ENCODE measurements around the gene ACY1. TPM values are rescaled to one million over a fixed set of nuclear protein-coding genes. Genes with fewer than 3 reads are reported as not detected.

Gene ACY1
- total RNA-seq, 2 donors from 2014 or later = 31.1 to 40.2 TPM

- no peak overlapping the region for H3K27ac ChIP-seq
- intact Hi-C loops (cut with DNase I) = no loop called here
- TF ChIP-seq POLR2A (IDR thresholded peaks at IDR 0.05) (no peak), CTCF (IDR thresholded peaks at IDR 0.05) (no peak)
- H3K36me3 ChIP-seq (replicated peaks in 1 of 2; ENCODE audit: insufficient read depth in 1 of 2, low read depth in 2 of 2) = no peaks in the 10 kb centered on the region
- no peaks in the 10 kb centered on the region for H3K27me3 ChIP-seq
- no peak for ATAC-seq
- DNase-seq = no peak
- H3K9me3 ChIP-seq = no peaks in the 10 kb centered on the region
- WGBS, 2 donors = 67 to 77% methylated on average over 3 of the region's 3 CpGs
- H3K4me3 ChIP-seq = no peak overlapping the region
- peaks cover 20% of the 10 kb centered on the region for H3K4me1 ChIP-seq
Measured at GRCh38 chr3:51953445-51953844, 29.9 kb upstream of the ACY1 start.

- ATAC-seq (no peak), DNase-seq (no peak)
- H3K4me3 ChIP-seq = no peak overlapping the region
- H3K36me3 ChIP-seq (replicated peaks in 1 of 2; ENCODE audit: insufficient read depth in 1 of 2, low read depth in 2 of 2) = no peaks in the 10 kb centered on the region
- intact Hi-C loops (cut with DNase I) = no loop called here
- H3K4me1 ChIP-seq = peaks cover 20% of the 10 kb centered on the region
- H3K27ac ChIP-seq = no peak overlapping the region
- TF ChIP-seq CTCF (IDR thresholded peaks at IDR 0.05) (no peak), POLR2A (IDR thresholded peaks at IDR 0.05) (no peak)
- H3K27me3 ChIP-seq = no peaks in the 10 kb centered on the region
- WGBS, 2 donors = 71 to 76% methylated on average over 6 of the region's 6 CpGs
- H3K9me3 ChIP-seq = no peaks in the 10 kb centered on the region
Measured at GRCh38 chr3:51954105-51954504, 29.2 kb upstream of the ACY1 start.

- peaks cover 20% of the 10 kb centered on the region for H3K4me1 ChIP-seq
- 50 to 65% methylated on average over 1 of the region's 1 CpG for WGBS, 2 donors
- intact Hi-C loops (cut with DNase I) = no loop called here
- H3K9me3 ChIP-seq = no peaks in the 10 kb centered on the region
- ATAC-seq (no peak), DNase-seq (no peak)
- no peak for TF ChIP-seq POLR2A (IDR thresholded peaks at IDR 0.05)
- no peak for TF ChIP-seq CTCF (IDR thresholded peaks at IDR 0.05)
- H3K36me3 ChIP-seq (replicated peaks in 1 of 2; ENCODE audit: insufficient read depth in 1 of 2, low read depth in 2 of 2) = no peaks in the 10 kb centered on the region
- no peak overlapping the region for H3K27ac ChIP-seq
- no peak overlapping the region for H3K4me3 ChIP-seq
- H3K27me3 ChIP-seq = no peaks in the 10 kb centered on the region
Measured at GRCh38 chr3:51954713-51955112, 28.6 kb upstream of the ACY1 start.

GRCh38 chr3:51955175-51955892 is 28.0 kb upstream of the ACY1 start, which contains the start of gene GPR62:
Gene GPR62 (plus strand): TSS chr3:51955381. CDS start chr3:51955653, 272 bp downstream.
- H3K4me1 ChIP-seq = peaks cover 20% of the 10 kb centered on the region
- H3K36me3 ChIP-seq (replicated peaks in 1 of 2; ENCODE audit: insufficient read depth in 1 of 2, low read depth in 2 of 2) = no peaks in the 10 kb centered on the region
- TF ChIP-seq CTCF (IDR thresholded peaks at IDR 0.05) (no peak), POLR2A (IDR thresholded peaks at IDR 0.05) (no peak)
- no peaks in the 10 kb centered on the region for H3K9me3 ChIP-seq
- no peak for DNase-seq
- no peaks in the 10 kb centered on the region for H3K27me3 ChIP-seq
- H3K4me3 ChIP-seq = no peak within 1 kb of the TSS
- 39 to 77% methylated on average over 9 to 19 of the region's 33 CpGs for WGBS, 2 donors
- no peak for ATAC-seq
- peak within 1 kb of the TSS in 2 of 4 donors; percentile 71 to 74 for H3K27ac ChIP-seq
- intact Hi-C loops (cut with DNase I) = no loop called here

All from body of pancreas (tissue), 4 donors.